ENCODE results near the gene COQ10B.
A peak's percentile ranks its signal among the peaks of the same experiment; 100 is the strongest.
"Not testable (repeated sequence)": the region's sequence is repeated elsewhere in the genome, so short reads cannot be mapped to it uniquely, and the experiment has no call there.

The COQ10B gene

GRCh38 chr2:197445746-197446145 is 7.6 kb upstream of the COQ10B start:
- no peak for DNase-seq
- in situ Hi-C loops (cut with MboI; ENCODE audit: low pct_unique_long_range_greater_than_20kb, low sequenced_read_pairs) = no loop called here

GRCh38 chr2:197446844-197447243 is 6.5 kb upstream of the COQ10B start:
- in situ Hi-C loops (cut with MboI; ENCODE audit: low pct_unique_long_range_greater_than_20kb, low sequenced_read_pairs) = no loop called here
- DNase-seq = no peak

- no peak for DNase-seq
- in situ Hi-C loops (cut with MboI; ENCODE audit: low pct_unique_long_range_greater_than_20kb, low sequenced_read_pairs) = no loop called here
These were observed 2.9 kb upstream of the COQ10B start for GRCh38 chr2:197450465-197450864.

- in situ Hi-C loops (cut with MboI; ENCODE audit: low pct_unique_long_range_greater_than_20kb, low sequenced_read_pairs) = not testable (repeated sequence)
- peak; percentile 16 for DNase-seq
These were observed 2.4 kb upstream of the COQ10B start for GRCh38 chr2:197450935-197451358.

- no peak for DNase-seq
- in situ Hi-C loops (cut with MboI; ENCODE audit: low pct_unique_long_range_greater_than_20kb, low sequenced_read_pairs) = no loop called here
These were observed 614 bp upstream of the COQ10B start for GRCh38 chr2:197452754-197453122.

GRCh38 chr2:197453914-197454398 is 604 bp downstream of the COQ10B start:
- peak; percentile 83 for DNase-seq
- in situ Hi-C loops (cut with MboI; ENCODE audit: low pct_unique_long_range_greater_than_20kb, low sequenced_read_pairs) = no loop called here

GRCh38 chr2:197454923-197455322 is 1.6 kb downstream of the COQ10B start:
- in situ Hi-C loops (cut with MboI; ENCODE audit: low pct_unique_long_range_greater_than_20kb, low sequenced_read_pairs) = no loop called here
- no peak for DNase-seq

- in situ Hi-C loops (cut with MboI; ENCODE audit: low pct_unique_long_range_greater_than_20kb, low sequenced_read_pairs) = no loop called here
- no peak for DNase-seq
These were observed 2.1 kb downstream of the COQ10B start for GRCh38 chr2:197455428-197455827.

GRCh38 chr2:197460649-197461048 is 7.3 kb downstream of the COQ10B start:
- no peak for DNase-seq
- in situ Hi-C loops (cut with MboI; ENCODE audit: low pct_unique_long_range_greater_than_20kb, low sequenced_read_pairs) = no loop called here

GRCh38 chr2:197461057-197461456 is 7.7 kb downstream of the COQ10B start:
- in situ Hi-C loops (cut with MboI; ENCODE audit: low pct_unique_long_range_greater_than_20kb, low sequenced_read_pairs) = no loop called here

GRCh38 chr2:197464175-197464574 is 10.8 kb downstream of the COQ10B start:
- no peak for DNase-seq

More at GRCh38 chr2:197461057-197461456, 7.7 kb downstream of the COQ10B start:
- no peak for DNase-seq

GRCh38 chr2:197472166-197472565 is 18.8 kb downstream of the COQ10B start:
- in situ Hi-C loops (cut with MboI; ENCODE audit: low pct_unique_long_range_greater_than_20kb, low sequenced_read_pairs) = no loop called here
- no peak for DNase-seq

More at GRCh38 chr2:197464175-197464574, 10.8 kb downstream of the COQ10B start:
- in situ Hi-C loops (cut with MboI; ENCODE audit: low pct_unique_long_range_greater_than_20kb, low sequenced_read_pairs) = no loop called here

GRCh38 chr2:197477797-197478196 is 24.4 kb downstream of the COQ10B start:
- no peak for DNase-seq
- in situ Hi-C loops (cut with MboI; ENCODE audit: low pct_unique_long_range_greater_than_20kb, low sequenced_read_pairs) = no loop called here

GRCh38 chr2:197480165-197481036 is 27.0 kb downstream of the COQ10B start:
- no peak for DNase-seq
- in situ Hi-C loops (cut with MboI; ENCODE audit: low pct_unique_long_range_greater_than_20kb, low sequenced_read_pairs) = no loop called here

- DNase-seq; in situ Hi-C loops (cut with MboI; ENCODE audit: low pct_unique_long_range_greater_than_20kb, low sequenced_read_pairs): not testable (repeated sequence)
These were observed 30.9 kb downstream of the COQ10B start for GRCh38 chr2:197484248-197484647.

GRCh38 chr2:197486175-197486574 is 32.8 kb downstream of the COQ10B start:
- DNase-seq = no peak
- in situ Hi-C loops (cut with MboI; ENCODE audit: low pct_unique_long_range_greater_than_20kb, low sequenced_read_pairs) = no loop called here

- in situ Hi-C loops (cut with MboI; ENCODE audit: low pct_unique_long_range_greater_than_20kb, low sequenced_read_pairs) = no loop called here
- DNase-seq = no peak
These were observed 34.0 kb downstream of the COQ10B start for GRCh38 chr2:197487385-197487784.

- in situ Hi-C loops (cut with MboI; ENCODE audit: low pct_unique_long_range_greater_than_20kb, low sequenced_read_pairs) = no loop called here
- no peak for DNase-seq
These were observed 42.2 kb downstream of the COQ10B start for GRCh38 chr2:197495433-197496134.

GRCh38 chr2:197496695-197497094 is 43.3 kb downstream of the COQ10B start:
- in situ Hi-C loops (cut with MboI; ENCODE audit: low pct_unique_long_range_greater_than_20kb, low sequenced_read_pairs) = no loop called here
- no peak for DNase-seq

- DNase-seq = no peak
- in situ Hi-C loops (cut with MboI; ENCODE audit: low pct_unique_long_range_greater_than_20kb, low sequenced_read_pairs) = no loop called here
These were observed 44.0 kb downstream of the COQ10B start for GRCh38 chr2:197497326-197497725.
